ENCODE results near the gene DLGAP4. TPM values are rescaled to one million over a fixed set of nuclear protein-coding genes. Genes with fewer than 3 reads are reported as not detected.
A peak's percentile ranks its signal among the peaks of the same experiment; 100 is the strongest.

DLGAP4 gene
- total RNA-seq, 2 experiments from 2014 or later, result 40.2 to 44.2 TPM

- Mint-ChIP-seq H3K9me3 (no peaks in the 10 kb centered on the region), H3K27me3 (peaks cover 19% of the 10 kb centered on the region), H3K4me1 (no peaks in the 10 kb centered on the region), H3K27ac (no peak overlapping the region), H3K4me3 (no peak overlapping the region), H3K36me3 (ENCODE audit: low read depth) (no peaks in the 10 kb centered on the region)
- POLR2A ChIA-PET, result no interaction called here
- no peak for DNase-seq
- CTCF ChIA-PET, result no interaction called here
These were observed 31.7 kb downstream of the DLGAP4 start for GRCh38 chr20:36337886-36338285.

GRCh38 chr20:36339646-36340592, 33.8 kb downstream of the DLGAP4 start:
- Mint-ChIP-seq H3K36me3 (ENCODE audit: low read depth) (no peaks in the 10 kb centered on the region), H3K4me3 (no peak overlapping the region), H3K4me1 (no peaks in the 10 kb centered on the region), H3K27ac (no peak overlapping the region), H3K27me3 (peaks cover 3% of the 10 kb centered on the region), H3K9me3 (no peaks in the 10 kb centered on the region)
- POLR2A ChIA-PET, result no interaction called here
- CTCF ChIA-PET, result no interaction called here
- DNase-seq, result no peak

GRCh38 chr20:36340593-36340990, 34.5 kb downstream of the DLGAP4 start:
- no peak overlapping the region for H3K27ac Mint-ChIP-seq
- H3K27me3 Mint-ChIP-seq, result peaks cover 3% of the 10 kb centered on the region
- CTCF ChIA-PET, result no interaction called here
- no peaks in the 10 kb centered on the region for H3K4me1 Mint-ChIP-seq
- POLR2A ChIA-PET, result no interaction called here
- H3K4me3 Mint-ChIP-seq, result no peak overlapping the region
- no peaks in the 10 kb centered on the region for H3K9me3 Mint-ChIP-seq
- DNase-seq, result no peak
- no peaks in the 10 kb centered on the region for H3K36me3 Mint-ChIP-seq (ENCODE audit: low read depth)

- H3K4me1 Mint-ChIP-seq, result no peaks in the 10 kb centered on the region
- H3K4me3 Mint-ChIP-seq, result no peak overlapping the region
- ChIA-PET CTCF (no interaction called here), POLR2A (no interaction called here)
- H3K27ac Mint-ChIP-seq, result no peak overlapping the region
- no peaks in the 10 kb centered on the region for H3K9me3 Mint-ChIP-seq
- no peaks in the 10 kb centered on the region for H3K36me3 Mint-ChIP-seq (ENCODE audit: low read depth)
- no peak for DNase-seq
- no peaks in the 10 kb centered on the region for H3K27me3 Mint-ChIP-seq
These were observed 35.3 kb downstream of the DLGAP4 start for GRCh38 chr20:36341331-36342020.

- Mint-ChIP-seq H3K4me1 (no peaks in the 10 kb centered on the region), H3K36me3 (ENCODE audit: low read depth) (no peaks in the 10 kb centered on the region), H3K27ac (no peak overlapping the region), H3K27me3 (no peaks in the 10 kb centered on the region), H3K9me3 (no peaks in the 10 kb centered on the region), H3K4me3 (no peak overlapping the region)
- ChIA-PET CTCF (no interaction called here), POLR2A (no interaction called here)
- DNase-seq, result no peak
These were observed 36.4 kb downstream of the DLGAP4 start for GRCh38 chr20:36342331-36343120.

GRCh38 chr20:36343641-36344040, 37.5 kb downstream of the DLGAP4 start:
- H3K36me3 Mint-ChIP-seq (ENCODE audit: low read depth), result no peaks in the 10 kb centered on the region
- ChIA-PET CTCF (no interaction called here), POLR2A (no interaction called here)
- no peaks in the 10 kb centered on the region for H3K9me3 Mint-ChIP-seq
- no peak overlapping the region for H3K4me3 Mint-ChIP-seq
- DNase-seq, result no peak
- no peaks in the 10 kb centered on the region for H3K4me1 Mint-ChIP-seq
- H3K27ac Mint-ChIP-seq, result no peak overlapping the region
- H3K27me3 Mint-ChIP-seq, result peaks cover 3% of the 10 kb centered on the region

- no peaks in the 10 kb centered on the region for H3K9me3 Mint-ChIP-seq
- H3K36me3 Mint-ChIP-seq (ENCODE audit: low read depth), result no peaks in the 10 kb centered on the region
- H3K4me3 Mint-ChIP-seq, result no peak overlapping the region
- H3K27me3 Mint-ChIP-seq, result peaks cover 3% of the 10 kb centered on the region
- DNase-seq, result peak; percentile 38
- ChIA-PET CTCF (no interaction called here), POLR2A (no interaction called here)
- no peaks in the 10 kb centered on the region for H3K4me1 Mint-ChIP-seq
- H3K27ac Mint-ChIP-seq, result no peak overlapping the region
These were observed 38.5 kb downstream of the DLGAP4 start for GRCh38 chr20:36344517-36345132.

- POLR2A ChIA-PET, result no interaction called here
These were observed 40.1 kb downstream of the DLGAP4 start for GRCh38 chr20:36346256-36346655.

GRCh38 chr20:36349384-36350170, 43.4 kb downstream of the DLGAP4 start:
- no peak overlapping the region for H3K27ac Mint-ChIP-seq
- CTCF ChIA-PET, result no interaction called here

More at GRCh38 chr20:36346256-36346655, 40.1 kb downstream of the DLGAP4 start:
- Mint-ChIP-seq H3K27ac (no peak overlapping the region), H3K36me3 (ENCODE audit: low read depth) (no peaks in the 10 kb centered on the region), H3K9me3 (no peaks in the 10 kb centered on the region), H3K27me3 (peaks cover 3% of the 10 kb centered on the region), H3K4me3 (no peak overlapping the region), H3K4me1 (no peaks in the 10 kb centered on the region)
- DNase-seq, result no peak
- CTCF ChIA-PET, result no interaction called here

GRCh38 chr20:36350439-36350838, 44.3 kb downstream of the DLGAP4 start:
- H3K4me3 Mint-ChIP-seq, result no peak overlapping the region
- ChIA-PET POLR2A (no interaction called here), CTCF (no interaction called here)

More at GRCh38 chr20:36349384-36350170, 43.4 kb downstream of the DLGAP4 start:
- no peak for DNase-seq
- H3K4me1 Mint-ChIP-seq, result no peaks in the 10 kb centered on the region
- H3K4me3 Mint-ChIP-seq, result no peak overlapping the region
- H3K27me3 Mint-ChIP-seq, result peaks cover 3% of the 10 kb centered on the region
- H3K9me3 Mint-ChIP-seq, result no peaks in the 10 kb centered on the region
- POLR2A ChIA-PET, result no interaction called here
- no peaks in the 10 kb centered on the region for H3K36me3 Mint-ChIP-seq (ENCODE audit: low read depth)

GRCh38 chr20:36351937-36352336, 45.8 kb downstream of the DLGAP4 start:
- H3K9me3 Mint-ChIP-seq, result no peaks in the 10 kb centered on the region
- H3K27ac Mint-ChIP-seq, result no peak overlapping the region
- H3K4me3 Mint-ChIP-seq, result no peak overlapping the region
- no peak for DNase-seq
- CTCF ChIA-PET, result no interaction called here
- POLR2A ChIA-PET, result no interaction called here
- H3K36me3 Mint-ChIP-seq (ENCODE audit: low read depth), result no peaks in the 10 kb centered on the region
- H3K27me3 Mint-ChIP-seq, result peaks cover 3% of the 10 kb centered on the region
- no peaks in the 10 kb centered on the region for H3K4me1 Mint-ChIP-seq

More at GRCh38 chr20:36350439-36350838, 44.3 kb downstream of the DLGAP4 start:
- Mint-ChIP-seq H3K27ac (no peak overlapping the region), H3K4me1 (no peaks in the 10 kb centered on the region), H3K36me3 (ENCODE audit: low read depth) (no peaks in the 10 kb centered on the region), H3K9me3 (no peaks in the 10 kb centered on the region), H3K27me3 (peaks cover 3% of the 10 kb centered on the region)
- no peak for DNase-seq

GRCh38 chr20:36352843-36353553, 46.9 kb downstream of the DLGAP4 start:
- no peak for DNase-seq
- no peaks in the 10 kb centered on the region for H3K27me3 Mint-ChIP-seq
- ChIA-PET POLR2A (no interaction called here), CTCF (no interaction called here)
- no peak overlapping the region for H3K27ac Mint-ChIP-seq
- H3K9me3 Mint-ChIP-seq, result no peaks in the 10 kb centered on the region
- no peaks in the 10 kb centered on the region for H3K36me3 Mint-ChIP-seq (ENCODE audit: low read depth)
- no peak overlapping the region for H3K4me3 Mint-ChIP-seq
- H3K4me1 Mint-ChIP-seq, result no peaks in the 10 kb centered on the region

Data from activated CD4-positive, alpha-beta memory T cell treated with anti-CD3 and anti-CD28 coated beads, Interleukin-2, amount 10 ng/mL, durations not matched to agents 7 days and 5 days (primary cell).